NB4 (cell line): ENCODE measurements around the gene SNAP47.

ENCODE experiments used
- DNase-seq: peaks from one replicate; pipeline ENCODE4 v3.0.0; 2010; ENCODE audit warnings: low read depth
- H3K4me3 ChIP-seq: one replicate; pipeline ENCODE4 v1.5.1; 2011; ENCODE audit warnings: mild to moderate bottlenecking, low read depth, low read length, moderate library complexity
- CTCF ChIP-seq: IDR thresholded peaks from one replicate; pipeline ENCODE4 v1.5.1; 2012; ENCODE audit warnings: low read depth, low read length
- MAX ChIP-seq: IDR thresholded peaks from 2 replicates; pipeline ENCODE4 v1.6.1; 2011; ENCODE audit warnings: low read depth, low read length
- MYC ChIP-seq: IDR thresholded peaks from 2 replicates; pipeline ENCODE4 v1.6.1; 2011; ENCODE audit warnings: low read depth, low read length
- POLR2A ChIP-seq: IDR thresholded peaks from 2 replicates; pipeline ENCODE4 v1.6.1; 2011; ENCODE audit warnings: mild to moderate bottlenecking; ENCODE audit not compliant: insufficient read length; ENCODE audit errors: extremely low read depth

Gene SNAP47

GRCh38 chr1:227775841-227776240 lies 40.6 kb downstream of the SNAP47 start:
- DNase-seq, result no peak
- TF ChIP-seq MAX, result no peak
- TF ChIP-seq MYC, result no peak
- no peak for TF ChIP-seq POLR2A
- TF ChIP-seq CTCF, result no peak
- H3K4me3 ChIP-seq, result no peak overlapping the region

GRCh38 chr1:227776331-227776771 lies 41.1 kb downstream of the SNAP47 start:
- no peak for DNase-seq
- H3K4me3 ChIP-seq, result no peak overlapping the region
- TF ChIP-seq MYC, result no peak
- TF ChIP-seq CTCF, result no peak
- TF ChIP-seq MAX, result no peak
- TF ChIP-seq POLR2A, result no peak

- no peak for TF ChIP-seq MAX
- no peak for TF ChIP-seq POLR2A
- TF ChIP-seq MYC, result no peak
- TF ChIP-seq CTCF, result no peak
- DNase-seq, result no peak
- no peak overlapping the region for H3K4me3 ChIP-seq
Observed at GRCh38 chr1:227777156-227777555, 41.9 kb downstream of the SNAP47 start.

- no peak for DNase-seq
- TF ChIP-seq MAX, result no peak
- TF ChIP-seq MYC, result no peak
- TF ChIP-seq POLR2A, result no peak
- no peak for TF ChIP-seq CTCF
- H3K4me3 ChIP-seq, result no peak overlapping the region
Observed at GRCh38 chr1:227777646-227778045, 42.4 kb downstream of the SNAP47 start.

- no peak overlapping the region for H3K4me3 ChIP-seq
- no peak for DNase-seq
- no peak for TF ChIP-seq POLR2A
- no peak for TF ChIP-seq MYC
- TF ChIP-seq CTCF, result no peak
- no peak for TF ChIP-seq MAX
Observed at GRCh38 chr1:227778401-227778947, 43.2 kb downstream of the SNAP47 start.

- TF ChIP-seq POLR2A (no peak), CTCF (no peak)
- H3K4me3 ChIP-seq, result no peak overlapping the region
- no peak for DNase-seq
Observed at GRCh38 chr1:227779021-227779441, 43.8 kb downstream of the SNAP47 start.
